ENCODE measurements around the gene CHERP. TPM values are rescaled to one million over a fixed set of nuclear protein-coding genes. Genes with fewer than 3 reads are reported as not detected.

CHERP gene
- total and polyA plus RNA-seq, 12 donors = 2.9 to 50.7 (median 19.0) TPM

- TF ChIP-seq, protein P1, sequence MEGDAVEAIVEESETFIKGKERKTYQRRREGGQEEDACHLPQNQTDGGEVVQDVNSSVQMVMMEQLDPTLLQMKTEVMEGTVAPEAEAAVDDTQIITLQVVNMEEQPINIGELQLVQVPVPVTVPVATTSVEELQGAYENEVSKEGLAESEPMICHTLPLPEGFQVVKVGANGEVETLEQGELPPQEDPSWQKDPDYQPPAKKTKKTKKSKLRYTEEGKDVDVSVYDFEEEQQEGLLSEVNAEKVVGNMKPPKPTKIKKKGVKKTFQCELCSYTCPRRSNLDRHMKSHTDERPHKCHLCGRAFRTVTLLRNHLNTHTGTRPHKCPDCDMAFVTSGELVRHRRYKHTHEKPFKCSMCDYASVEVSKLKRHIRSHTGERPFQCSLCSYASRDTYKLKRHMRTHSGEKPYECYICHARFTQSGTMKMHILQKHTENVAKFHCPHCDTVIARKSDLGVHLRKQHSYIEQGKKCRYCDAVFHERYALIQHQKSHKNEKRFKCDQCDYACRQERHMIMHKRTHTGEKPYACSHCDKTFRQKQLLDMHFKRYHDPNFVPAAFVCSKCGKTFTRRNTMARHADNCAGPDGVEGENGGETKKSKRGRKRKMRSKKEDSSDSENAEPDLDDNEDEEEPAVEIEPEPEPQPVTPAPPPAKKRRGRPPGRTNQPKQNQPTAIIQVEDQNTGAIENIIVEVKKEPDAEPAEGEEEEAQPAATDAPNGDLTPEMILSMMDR (IDR thresholded peaks at IDR 0.05) = peak in 2 of 6 experiments; percentile 28 to 34
- peak; percentile 26 to 74 for TF ChIP-seq POLR2A (IDR thresholded peaks at IDR 0.05)
- Histone ChIP-seq H3K4me3 (no peak overlapping the region), H3K36me3 (replicated peaks in 1 of 2) (peaks cover 0 to 20% of the 10 kb centered on the region in 2 donors), H3K27ac (peak overlapping the region; percentile 77 to 97 (median 86)), H3K9me3 (replicated peaks in 1 of 3) (no peaks in the 10 kb centered on the region), H3K27me3 (no peaks in the 10 kb centered on the region), H3K4me1 (replicated peaks in 1 of 2) (peaks cover 19 to 59% of the 10 kb centered on the region in 2 donors)
- intact Hi-C loops (cut with DNase I) = no loop called here
- WGBS, 4 donors = 34 to 46% (median 39%) methylated on average over 5 to 12 of the region's 12 CpGs
- DNase-seq = peak; percentile 60 to 94 (median 90)
Measured at GRCh38 chr19:16581145-16581970, 39.1 kb upstream of the CHERP start.

- Histone ChIP-seq H3K9me3 (replicated peaks in 1 of 3) (no peaks in the 10 kb centered on the region), H3K27ac (peak overlapping the region in 1 of 5 donors; percentile 49), H3K27me3 (no peaks in the 10 kb centered on the region), H3K36me3 (replicated peaks in 1 of 2) (peaks cover 0 to 33% of the 10 kb centered on the region in 2 donors), H3K4me3 (no peak overlapping the region), H3K4me1 (replicated peaks in 1 of 2) (peaks cover 19 to 55% of the 10 kb centered on the region in 2 donors)
- no peak for DNase-seq
- TF ChIP-seq POLR2A (IDR thresholded peaks at IDR 0.05) = no peak
- TF ChIP-seq, protein P1 (IDR thresholded peaks at IDR 0.05) = no peak
- intact Hi-C loops (cut with DNase I) = loop anchor here (5.0 to 10.0 kb wide), 2 partner anchors 43 to 45 kb away; partner anchors contain the start of gene MED26 (in 1 of the 2)
- WGBS, 4 donors = 80 to 86% (median 83%) methylated on average over 4 of the region's 4 CpGs
Measured at GRCh38 chr19:16579381-16579780, 37.1 kb upstream of the CHERP start.

DNA sequence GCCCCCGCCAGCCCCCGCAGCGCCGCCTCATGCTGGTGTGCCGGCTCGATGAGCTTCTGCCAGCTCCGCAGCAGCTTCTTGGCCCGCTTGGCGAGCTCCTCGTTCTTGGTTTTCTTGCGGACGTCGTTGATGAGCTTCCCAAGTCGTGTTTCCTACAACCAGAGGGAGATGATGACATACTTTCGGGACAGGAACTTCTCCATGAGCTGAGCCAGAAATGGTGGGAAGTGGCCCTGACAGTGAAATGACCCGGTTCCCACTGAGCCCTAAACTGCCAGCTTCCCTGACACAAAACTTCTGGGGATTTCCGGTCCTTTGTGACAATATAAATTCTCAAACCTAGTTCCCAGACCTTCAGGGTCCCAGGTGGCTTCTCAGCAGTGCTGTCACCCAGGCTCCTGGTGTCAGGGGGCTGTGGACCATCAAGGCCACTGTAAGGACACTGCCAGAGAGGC is 35.3 kb upstream of the CHERP start:
- 66 to 80% (median 74%) methylated on average over 12 to 17 of the region's 17 CpGs for WGBS, 4 donors
- Histone ChIP-seq H3K36me3 (replicated peaks in 1 of 2) (peaks cover 0 to 33% of the 10 kb centered on the region in 2 donors), H3K9me3 (replicated peaks in 1 of 3) (no peaks in the 10 kb centered on the region), H3K27ac (peak overlapping the region in 3 of 5 donors; percentile 15 to 46 (median 18)), H3K4me1 (replicated peaks in 1 of 2) (peaks cover 29 to 53% of the 10 kb centered on the region in 2 donors), H3K4me3 (no peak overlapping the region), H3K27me3 (no peaks in the 10 kb centered on the region)
- TF ChIP-seq, protein P1 (IDR thresholded peaks at IDR 0.05) = no peak
- no peak for TF ChIP-seq POLR2A (IDR thresholded peaks at IDR 0.05)
- intact Hi-C loops (cut with DNase I) = loop anchor here (5.0 to 10.0 kb wide), 2 partner anchors 45 to 47 kb away; partner anchors contain the start of gene MED26 (in 1 of the 2)
- DNase-seq = no peak

Data from adrenal gland (tissue), 12 donors.